ENCODE results near the gene CAPN7. TPM values are rescaled to one million over a fixed set of nuclear protein-coding genes. Genes with fewer than 3 reads are reported as not detected.

The CAPN7 gene
- total and polyA plus RNA-seq, 12 donors = 8.9 to 38.0 (median 26.4) TPM

DNA sequence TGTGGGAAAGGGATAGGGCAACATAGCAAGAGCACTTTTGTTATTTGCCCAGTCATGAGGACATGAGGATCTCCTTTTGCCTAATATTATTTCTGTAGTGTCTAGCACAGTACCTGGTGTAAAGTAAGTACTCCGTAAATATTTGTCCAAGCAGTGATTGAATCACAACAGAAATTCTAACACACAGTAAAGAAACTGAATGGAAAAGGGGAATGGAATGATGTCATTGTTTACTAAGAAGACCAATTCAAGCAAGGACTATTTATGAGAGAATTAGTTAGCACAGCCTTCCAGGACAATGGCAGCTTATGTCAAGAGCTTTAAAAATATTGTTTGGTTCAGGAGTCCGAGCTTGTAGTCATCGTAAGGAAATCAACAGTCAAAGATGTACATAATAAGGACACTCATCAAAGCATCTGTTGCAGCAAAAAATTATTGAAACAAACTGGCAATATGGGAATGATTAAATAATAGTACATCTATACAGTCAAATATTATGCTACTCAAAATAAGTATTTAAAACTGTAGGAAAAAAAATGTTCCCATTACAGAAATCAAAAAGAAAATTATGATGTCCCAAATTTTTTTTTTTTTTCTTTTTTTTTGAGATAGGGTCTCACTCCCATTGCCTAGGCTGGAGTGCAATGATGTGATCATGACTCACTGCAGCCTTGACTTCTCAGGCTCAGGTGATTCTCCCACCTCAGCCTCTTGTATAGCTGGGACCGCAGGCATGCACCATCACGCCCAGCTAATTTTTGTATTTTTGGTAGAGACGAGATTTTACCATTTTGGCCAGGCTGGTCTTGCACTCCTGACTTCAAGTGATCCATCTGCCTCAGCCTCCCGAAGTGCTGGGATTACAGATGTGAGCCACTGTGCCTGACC lies 17.9 kb downstream of the CAPN7 start:
- Histone ChIP-seq H3K27ac (no peak overlapping the region), H3K4me1 (peaks cover 0 to 9% (median 2%) of the 10 kb centered on the region in 9 donors), H3K9me3 (no peaks in the 10 kb centered on the region), H3K36me3 (peaks cover 0 to 100% (median 58%) of the 10 kb centered on the region in 9 donors), H3K27me3 (no peaks in the 10 kb centered on the region), H3K4me3 (no peak overlapping the region)
- ATAC-seq = no peak
- intact Hi-C loops (cut with DNase I) = loop anchor here in 1 of 10 donors (10.0 kb wide), 1 partner anchor 351 kb away; no protein-coding TSS in a partner anchor
- no peak for DNase-seq
- 92 to 94% methylated on average over 7 of the region's 7 CpGs for WGBS, 2 donors
- TF ChIP-seq, protein P1, sequence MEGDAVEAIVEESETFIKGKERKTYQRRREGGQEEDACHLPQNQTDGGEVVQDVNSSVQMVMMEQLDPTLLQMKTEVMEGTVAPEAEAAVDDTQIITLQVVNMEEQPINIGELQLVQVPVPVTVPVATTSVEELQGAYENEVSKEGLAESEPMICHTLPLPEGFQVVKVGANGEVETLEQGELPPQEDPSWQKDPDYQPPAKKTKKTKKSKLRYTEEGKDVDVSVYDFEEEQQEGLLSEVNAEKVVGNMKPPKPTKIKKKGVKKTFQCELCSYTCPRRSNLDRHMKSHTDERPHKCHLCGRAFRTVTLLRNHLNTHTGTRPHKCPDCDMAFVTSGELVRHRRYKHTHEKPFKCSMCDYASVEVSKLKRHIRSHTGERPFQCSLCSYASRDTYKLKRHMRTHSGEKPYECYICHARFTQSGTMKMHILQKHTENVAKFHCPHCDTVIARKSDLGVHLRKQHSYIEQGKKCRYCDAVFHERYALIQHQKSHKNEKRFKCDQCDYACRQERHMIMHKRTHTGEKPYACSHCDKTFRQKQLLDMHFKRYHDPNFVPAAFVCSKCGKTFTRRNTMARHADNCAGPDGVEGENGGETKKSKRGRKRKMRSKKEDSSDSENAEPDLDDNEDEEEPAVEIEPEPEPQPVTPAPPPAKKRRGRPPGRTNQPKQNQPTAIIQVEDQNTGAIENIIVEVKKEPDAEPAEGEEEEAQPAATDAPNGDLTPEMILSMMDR (IDR thresholded peaks at IDR 0.05) = no peak

DNA sequence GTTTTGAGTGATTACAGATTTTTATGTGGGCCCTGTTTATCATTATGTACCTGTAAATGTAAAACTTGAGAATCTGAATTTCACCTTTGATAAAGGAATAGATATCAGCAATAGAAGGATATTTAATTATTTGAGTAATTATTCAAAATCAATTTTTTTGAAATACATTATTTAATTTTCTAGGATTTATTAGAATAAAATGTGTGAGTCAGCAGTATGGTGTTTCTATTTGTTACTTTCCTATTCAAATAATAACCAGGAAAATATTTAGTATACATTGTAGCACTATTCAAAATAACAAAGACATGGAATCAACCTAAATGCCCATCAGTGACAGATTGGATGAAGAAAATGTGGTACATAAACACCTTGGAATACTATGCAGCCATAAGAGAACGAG lies 22.1 kb downstream of the CAPN7 start:
- no peaks in the 10 kb centered on the region for H3K4me1 ChIP-seq
- H3K4me3 ChIP-seq = no peak overlapping the region
- H3K27me3 ChIP-seq = no peaks in the 10 kb centered on the region
- DNase-seq = no peak
- H3K27ac ChIP-seq = no peak overlapping the region
- intact Hi-C loops (cut with DNase I) = loop anchor here in 1 of 10 donors (10.0 kb wide), 1 partner anchor 347 kb away; no protein-coding TSS in a partner anchor
- WGBS, 2 donors = 92 to 94% methylated on average over 1 of the region's 1 CpG
- no peaks in the 10 kb centered on the region for H3K9me3 ChIP-seq
- TF ChIP-seq, protein P1 (IDR thresholded peaks at IDR 0.05) = no peak
- H3K36me3 ChIP-seq = peaks cover 0 to 100% (median 42%) of the 10 kb centered on the region in 9 donors
- ATAC-seq = no peak

DNA sequence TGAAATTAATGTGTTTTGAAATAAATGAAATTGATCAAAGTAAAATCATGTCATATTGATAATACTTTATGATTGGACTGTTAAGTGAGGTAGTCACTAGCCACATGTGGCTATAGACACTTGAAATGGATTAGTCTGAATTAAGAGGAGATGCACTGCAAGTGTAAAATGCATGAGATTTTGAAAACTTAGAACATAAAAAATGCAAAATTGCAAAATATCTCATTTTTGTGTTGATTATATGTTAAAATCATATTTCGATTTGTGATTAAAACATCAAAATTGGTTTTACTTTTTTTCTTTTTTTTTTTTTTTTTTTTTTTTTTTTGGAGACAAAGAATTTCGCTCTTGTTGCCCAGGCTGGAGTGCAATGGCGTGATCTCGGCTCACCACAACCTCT lies 23.2 kb downstream of the CAPN7 start:
- Histone ChIP-seq H3K27me3 (no peaks in the 10 kb centered on the region), H3K27ac (no peak overlapping the region), H3K4me1 (no peaks in the 10 kb centered on the region), H3K4me3 (no peak overlapping the region), H3K36me3 (peaks cover 0 to 100% (median 42%) of the 10 kb centered on the region in 9 donors), H3K9me3 (no peaks in the 10 kb centered on the region)
- no peak for DNase-seq
- intact Hi-C loops (cut with DNase I) = loop anchor here in 1 of 10 donors (10.0 kb wide), 1 partner anchor 346 kb away; no protein-coding TSS in a partner anchor
- ATAC-seq = no peak
- TF ChIP-seq, protein P1 (IDR thresholded peaks at IDR 0.05) = no peak
- WGBS, 2 donors = 97 to 99% methylated on average over 4 of the region's 4 CpGs

DNA sequence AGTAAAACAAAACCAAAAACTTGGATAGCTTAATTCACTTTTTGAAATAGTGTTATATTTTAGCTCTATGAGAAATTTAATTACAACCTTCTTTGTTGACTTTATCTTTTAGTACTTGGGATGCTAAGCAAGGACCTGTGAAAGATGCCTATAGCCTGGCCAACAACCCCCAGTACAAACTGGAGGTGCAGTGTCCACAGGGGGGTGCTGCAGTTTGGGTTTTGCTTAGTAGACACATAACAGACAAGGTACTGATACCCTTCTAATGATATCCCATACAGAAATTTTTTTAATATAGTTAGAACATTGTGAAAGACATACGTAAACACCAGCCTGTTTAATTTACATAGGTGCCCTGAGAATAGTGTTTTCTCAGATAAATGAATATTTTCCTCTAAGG lies 35.3 kb downstream of the CAPN7 start:
- 93 to 95% methylated on average over 1 of the region's 1 CpG for WGBS, 2 donors
- ATAC-seq = no peak
- peaks cover 0 to 100% (median 52%) of the 10 kb centered on the region in 9 donors for H3K36me3 ChIP-seq

More for the DNA sequence above, 35.3 kb downstream of the CAPN7 start:
- H3K27me3 ChIP-seq = no peaks in the 10 kb centered on the region
- H3K4me1 ChIP-seq = no peaks in the 10 kb centered on the region
- DNase-seq = no peak
- no peak overlapping the region for H3K4me3 ChIP-seq
- H3K9me3 ChIP-seq = no peaks in the 10 kb centered on the region
- intact Hi-C loops (cut with DNase I) = loop anchor here in 1 of 10 donors (10.0 kb wide), 1 partner anchor 333 kb away; no protein-coding TSS in a partner anchor
- TF ChIP-seq, protein P1 (IDR thresholded peaks at IDR 0.05) = peak in 6 of 9 donors; percentile 3 to 43 (median 28)
- no peak overlapping the region for H3K27ac ChIP-seq
